Endothelial cell of hepatic sinusoid (primary cell): ENCODE measurements around the gene GCK.
"Not testable (repeated sequence)": the region's sequence is repeated elsewhere in the genome, so short reads cannot be mapped to it uniquely, and the experiment has no call there.

Experiments
- in situ Hi-C: cut with HindIII; loops from 2 replicates; pipeline ENCODE4 v1.10.0; 2017; ENCODE audit warnings: low sequenced_read_pairs

Gene GCK

DNA sequence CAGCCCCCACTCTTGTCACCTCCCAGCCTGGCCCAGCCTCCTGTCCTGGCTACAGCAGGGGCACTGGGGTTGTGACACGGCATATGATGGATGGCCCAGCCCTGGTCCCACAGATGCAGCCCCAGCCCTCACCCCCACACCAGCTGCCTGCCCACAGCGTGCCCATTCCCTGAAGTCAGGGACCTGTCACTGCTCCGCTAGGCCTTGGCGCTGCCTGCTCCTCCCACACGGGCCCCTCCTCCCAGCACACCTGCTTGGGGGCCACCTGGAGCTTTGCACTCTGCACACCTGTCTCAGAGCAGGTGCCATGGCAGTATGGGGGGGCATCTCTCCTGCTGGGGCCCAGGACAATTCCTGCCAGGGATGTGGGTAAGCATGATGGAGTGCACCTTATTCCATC, 3.5 kb downstream of the GCK start:
- in situ Hi-C loops = no loop called here

DNA sequence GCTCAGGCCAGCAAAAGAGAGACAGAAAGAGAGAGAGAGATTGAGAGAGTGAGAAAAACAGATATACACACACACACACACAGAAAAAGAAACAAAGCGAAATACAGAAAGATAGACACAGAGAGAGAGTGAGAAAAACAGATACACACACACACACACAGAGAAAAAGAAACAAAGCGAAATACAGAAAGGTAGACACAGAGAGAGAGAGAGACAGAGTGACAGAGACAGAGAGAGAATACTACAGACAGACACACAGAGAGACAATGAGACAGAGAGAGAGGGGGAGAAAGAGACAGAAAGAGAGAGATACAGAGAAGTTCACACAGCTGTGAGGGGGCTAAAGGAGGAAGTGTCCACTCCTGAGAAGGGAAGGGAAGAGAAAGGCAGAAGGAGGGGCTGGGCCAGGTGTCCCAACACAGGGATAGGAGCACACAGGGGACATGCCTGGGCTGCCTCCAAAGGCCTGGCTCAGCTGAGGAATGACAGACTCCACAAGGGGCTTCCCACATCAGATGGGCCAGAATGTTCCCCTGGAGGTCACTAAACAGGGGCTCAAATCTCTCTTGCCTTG, 4.3 kb downstream of the GCK start:
- in situ Hi-C loops = no loop called here

- in situ Hi-C loops = no loop called here
These were observed 4.9 kb downstream of the GCK start for GRCh38 chr7:44184206-44184872.

GRCh38 chr7:44183386-44183785, 5.9 kb downstream of the GCK start:
- in situ Hi-C loops = no loop called here

DNA sequence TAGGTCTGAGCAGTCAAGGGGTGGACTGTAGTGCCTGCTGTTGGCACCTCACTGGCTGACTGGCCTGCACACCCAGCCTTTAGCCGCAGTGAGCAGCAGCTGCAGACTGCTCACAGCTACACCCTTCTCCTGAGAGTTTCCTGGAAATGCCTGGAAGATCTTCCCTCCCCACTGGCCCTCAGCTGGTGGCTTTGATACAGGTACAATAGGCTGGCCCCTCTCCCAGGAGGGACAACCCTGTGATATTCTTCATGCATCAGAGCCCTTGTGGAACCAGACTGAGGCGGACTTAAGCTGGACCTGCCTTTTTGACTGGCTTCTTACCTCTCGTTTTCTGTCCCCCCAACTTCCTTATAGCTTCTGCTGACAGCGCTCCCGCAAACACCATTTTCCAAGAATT, 6.4 kb downstream of the GCK start:
- in situ Hi-C loops = no loop called here

DNA sequence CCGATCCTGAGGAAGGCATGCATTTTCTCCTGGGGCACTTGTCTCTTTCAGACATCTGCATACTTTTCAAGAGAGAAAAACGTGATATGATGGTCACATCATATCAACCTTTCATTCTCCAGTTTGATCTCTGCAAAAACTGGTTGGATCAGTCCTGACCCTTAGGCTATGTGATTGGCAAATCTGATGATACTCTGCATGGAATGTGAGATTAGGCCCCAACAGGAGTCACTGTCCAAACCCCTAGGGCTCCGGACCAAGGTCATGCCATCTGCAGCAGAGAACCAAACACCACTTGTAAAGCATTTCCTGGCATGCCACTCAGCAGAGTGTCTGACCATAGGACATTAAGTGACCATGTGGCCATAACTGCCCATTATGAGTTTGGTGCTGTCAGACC, 8.6 kb downstream of the GCK start:
- in situ Hi-C loops = no loop called here

- in situ Hi-C loops = no loop called here
These were observed 11.6 kb downstream of the GCK start for GRCh38 chr7:44177570-44178131.

DNA sequence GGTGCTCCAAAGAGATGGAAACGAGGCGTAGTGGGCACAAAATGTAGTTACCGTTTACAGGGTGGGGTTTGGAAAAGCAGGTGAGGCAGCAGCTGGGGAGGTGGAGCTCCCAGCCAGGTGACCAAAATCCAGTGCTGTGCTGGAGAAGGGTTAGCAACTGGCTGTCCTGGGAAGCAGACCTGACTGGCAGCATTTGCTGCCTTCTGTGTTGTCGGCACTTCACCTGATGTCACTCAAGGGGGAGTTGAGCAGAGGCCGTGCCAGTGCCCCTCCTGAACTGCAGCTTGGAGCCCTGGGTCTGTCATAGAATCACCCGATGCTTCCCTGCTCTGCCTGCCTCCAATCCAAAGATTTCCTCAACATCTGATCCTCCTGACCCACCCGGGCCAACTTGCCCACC, 12.8 kb downstream of the GCK start:
- in situ Hi-C loops = no loop called here

- in situ Hi-C loops = no loop called here
These were observed 13.5 kb downstream of the GCK start for GRCh38 chr7:44175730-44176129.

- in situ Hi-C loops = not testable (repeated sequence)
These were observed 14.6 kb downstream of the GCK start for GRCh38 chr7:44174694-44174948.

DNA sequence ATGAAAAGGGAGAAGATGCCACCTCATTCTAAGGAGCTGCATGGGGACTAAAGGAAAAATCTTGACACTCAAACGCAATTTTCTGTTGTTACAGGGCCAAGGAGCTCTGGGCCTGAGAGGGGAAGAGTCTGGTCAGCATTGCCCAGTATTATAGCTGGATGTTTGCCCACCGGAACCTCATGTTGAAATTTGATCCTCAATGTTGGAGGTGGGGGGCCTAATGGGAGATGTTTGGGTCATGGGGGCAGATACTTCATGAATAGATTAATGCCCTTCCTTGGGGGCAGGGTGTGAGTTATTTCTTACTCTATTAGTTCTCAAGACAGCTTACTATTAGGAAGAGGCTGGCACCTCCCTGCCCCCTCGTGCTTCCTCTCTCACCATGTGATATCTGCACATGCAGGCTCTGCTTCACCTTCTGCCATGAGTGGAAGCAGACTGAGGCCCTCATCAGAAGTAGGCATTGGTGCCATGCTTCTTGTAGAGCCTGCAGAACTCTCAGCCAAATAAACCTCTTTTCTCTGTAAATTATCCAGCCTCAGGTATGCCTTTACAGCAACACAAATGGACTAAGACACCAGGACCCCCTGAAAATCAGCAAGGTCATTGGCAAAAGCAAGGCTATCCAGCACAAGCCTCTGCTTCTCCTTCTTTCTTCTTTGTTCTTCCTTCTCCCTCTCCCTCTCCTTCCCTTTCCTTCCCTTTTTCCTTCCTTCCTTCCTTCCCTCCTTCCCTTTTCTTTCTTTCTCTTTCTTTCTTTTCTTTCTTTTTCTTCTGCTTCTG, 15.1 kb downstream of the GCK start:
- in situ Hi-C loops = no loop called here

GRCh38 chr7:44172803-44173424, 16.3 kb downstream of the GCK start:
- in situ Hi-C loops = no loop called here

GRCh38 chr7:44172352-44172751, 16.9 kb downstream of the GCK start:
- in situ Hi-C loops = no loop called here

DNA sequence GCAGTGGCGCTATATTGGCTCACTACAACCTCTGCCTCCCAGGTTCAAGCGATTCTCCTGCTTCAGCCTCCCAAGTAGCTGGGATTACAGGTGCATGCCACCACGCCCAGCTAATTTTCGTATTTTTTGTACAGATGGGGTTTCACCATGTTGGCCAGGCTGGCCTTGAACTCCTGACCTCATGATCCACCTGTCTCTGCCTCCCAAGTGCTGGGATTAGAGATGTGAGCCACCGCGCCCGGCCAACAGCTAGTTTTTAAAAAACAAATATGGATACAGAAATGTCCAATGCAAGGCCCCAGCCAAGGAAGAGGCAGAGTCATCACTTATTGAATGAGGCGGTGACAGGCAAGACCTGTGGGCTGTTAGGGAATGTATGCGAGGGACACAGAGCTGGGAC, 17.3 kb downstream of the GCK start:
- in situ Hi-C loops = not testable (repeated sequence)

DNA sequence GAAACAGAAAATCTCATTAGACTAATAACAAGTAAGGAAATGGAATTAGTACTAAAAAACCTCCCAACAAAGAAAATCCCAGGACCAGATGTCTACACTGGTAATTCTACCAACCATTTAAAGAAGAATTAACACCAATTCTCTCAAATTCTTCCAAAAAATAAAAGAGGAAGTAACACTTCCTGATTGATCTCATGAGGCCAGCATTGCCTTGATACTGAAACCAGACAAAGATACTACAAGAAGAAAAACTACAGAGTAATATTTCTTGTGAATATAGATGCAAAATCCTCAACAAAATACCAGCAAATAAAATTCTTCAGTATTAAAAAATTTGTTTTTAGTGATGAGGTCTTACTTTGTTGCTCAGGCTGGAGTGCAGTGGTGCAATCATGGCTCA, 21.3 kb downstream of the GCK start:
- in situ Hi-C loops = no loop called here

- in situ Hi-C loops = no loop called here
These were observed 25.6 kb downstream of the GCK start for GRCh38 chr7:44163591-44163990.

DNA sequence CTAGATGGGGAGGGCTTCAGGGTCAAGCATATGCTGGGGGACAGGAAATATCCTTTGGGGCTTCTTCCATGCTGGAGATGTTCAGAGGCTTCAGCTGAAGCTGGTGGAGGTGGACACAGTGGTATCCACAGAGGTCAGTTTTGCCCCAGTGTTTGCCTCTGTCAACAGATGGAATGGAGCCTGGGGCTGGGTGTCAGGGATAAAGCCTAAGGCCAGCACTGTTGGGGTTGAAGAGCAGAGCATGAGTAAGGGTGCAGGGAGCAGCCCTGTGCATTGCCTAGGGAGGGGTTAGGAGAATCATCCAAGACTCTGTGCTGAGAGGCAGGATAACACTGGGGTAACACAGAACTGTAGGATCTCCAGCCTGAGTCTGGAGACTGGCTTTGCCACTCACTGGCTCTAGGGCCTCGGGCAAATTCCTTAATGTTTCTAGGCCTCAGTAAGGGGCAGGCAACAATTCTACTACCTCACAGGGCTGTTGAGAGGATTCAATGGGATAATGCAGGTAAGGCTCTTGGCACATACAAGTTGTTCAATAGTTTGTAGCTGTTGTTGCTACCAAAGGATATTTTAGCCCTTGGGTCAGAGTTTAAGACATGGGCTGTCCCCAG, 26.3 kb downstream of the GCK start:
- in situ Hi-C loops = no loop called here

GRCh38 chr7:44162179-44162578, 27.1 kb downstream of the GCK start:
- in situ Hi-C loops = no loop called here

- in situ Hi-C loops = no loop called here
These were observed 27.9 kb downstream of the GCK start for GRCh38 chr7:44161371-44161770.

GRCh38 chr7:44159824-44160630, 29.2 kb downstream of the GCK start:
- in situ Hi-C loops = loop anchor here (5.0 kb wide), 2 partner anchors 32 to 63 kb away; no protein-coding TSS in a partner anchor
